Stimulated activated naive CD4-positive, alpha-beta T cell treated with Interleukin-2 at 50 U/mL for 16 hours (primary cell): ENCODE data around the gene SMPDL3B.
A peak's percentile ranks its signal among the peaks of the same experiment; 100 is the strongest.
"Not testable (repeated sequence)": the region's sequence is repeated elsewhere in the genome, so short reads cannot be mapped to it uniquely, and the experiment has no call there.

Source experiments
- DNase-seq: peaks from one replicate; lab custom pipeline; 2025; lab: John Stamatoyannopoulos, UW

The SMPDL3B gene

GRCh38 chr1:27970401-27970800, 35.6 kb downstream of the SMPDL3B start:
- no peak for DNase-seq

- DNase-seq = no peak
Measured at GRCh38 chr1:27971674-27972073, 36.9 kb downstream of the SMPDL3B start.

GRCh38 chr1:27972141-27972540, 37.3 kb downstream of the SMPDL3B start:
- no peak for DNase-seq

- DNase-seq = no peak
Measured at GRCh38 chr1:27973771-27974416, 39.1 kb downstream of the SMPDL3B start.

- DNase-seq = no peak
Measured at GRCh38 chr1:27974417-27974781, 39.6 kb downstream of the SMPDL3B start.

GRCh38 chr1:27979151-27979858, 44.5 kb downstream of the SMPDL3B start:
- DNase-seq = no peak

GRCh38 chr1:27979859-27980201, 45.0 kb downstream of the SMPDL3B start:
- no peak for DNase-seq

GRCh38 chr1:27980216-27980845, 45.5 kb downstream of the SMPDL3B start:
- DNase-seq = no peak

GRCh38 chr1:27981145-27981544, 46.3 kb downstream of the SMPDL3B start:
- DNase-seq = no peak

- DNase-seq = no peak
Measured at GRCh38 chr1:27990920-27991537, 56.2 kb downstream of the SMPDL3B start.

- DNase-seq = peak; percentile 24
Measured at GRCh38 chr1:27992276-27992675, 57.5 kb downstream of the SMPDL3B start.

- DNase-seq = peak; percentile 1
Measured at GRCh38 chr1:27993241-27993640, 58.4 kb downstream of the SMPDL3B start.

- no peak for DNase-seq
Measured at GRCh38 chr1:27994060-27994459, 59.3 kb downstream of the SMPDL3B start.

GRCh38 chr1:27994526-27994925, 59.7 kb downstream of the SMPDL3B start:
- not testable (repeated sequence) for DNase-seq

- no peak for DNase-seq
Measured at GRCh38 chr1:27999055-27999454, 64.3 kb downstream of the SMPDL3B start.

- DNase-seq = no peak
Measured at GRCh38 chr1:28002600-28002999, 67.8 kb downstream of the SMPDL3B start.

- not testable (repeated sequence) for DNase-seq
Measured at GRCh38 chr1:28003117-28003516, 68.3 kb downstream of the SMPDL3B start.
